Activated T-cell treated with anti-CD3 and anti-CD28 coated beads, Interleukin-2, amount 50 U/mL, for 24 hours (primary cell): ENCODE results near the gene TMEM185B.
A peak's percentile ranks its signal among the peaks of the same experiment; 100 is the strongest.

Experiments used
- DNase-seq: peaks from one replicate; pipeline ENCODE4 v3.0.0-alpha.2; 2020
- H3K27ac Mint-ChIP-seq: 2 replicates; pipeline ENCODE4 v1.8.0; 2020; ENCODE audit warnings: mild to moderate bottlenecking, mixed read lengths
- H3K27me3 Mint-ChIP-seq: 2 replicates; pipeline ENCODE4 v1.8.0; 2020; ENCODE audit warnings: mixed read lengths
- H3K36me3 Mint-ChIP-seq: 2 replicates; pipeline ENCODE4 v1.8.0; 2020; ENCODE audit warnings: low read depth, mixed read lengths
- H3K4me1 Mint-ChIP-seq: 2 replicates; pipeline ENCODE4 v1.8.0; 2020; ENCODE audit warnings: low read depth, mixed read lengths
- H3K4me3 Mint-ChIP-seq: 2 replicates; pipeline ENCODE4 v1.8.0; 2020; ENCODE audit warnings: mild to moderate bottlenecking, moderate library complexity, mixed read lengths
- H3K9me3 Mint-ChIP-seq: 2 replicates; pipeline ENCODE4 v1.8.0; 2020; ENCODE audit warnings: mixed read lengths

TMEM185B gene

DNA sequence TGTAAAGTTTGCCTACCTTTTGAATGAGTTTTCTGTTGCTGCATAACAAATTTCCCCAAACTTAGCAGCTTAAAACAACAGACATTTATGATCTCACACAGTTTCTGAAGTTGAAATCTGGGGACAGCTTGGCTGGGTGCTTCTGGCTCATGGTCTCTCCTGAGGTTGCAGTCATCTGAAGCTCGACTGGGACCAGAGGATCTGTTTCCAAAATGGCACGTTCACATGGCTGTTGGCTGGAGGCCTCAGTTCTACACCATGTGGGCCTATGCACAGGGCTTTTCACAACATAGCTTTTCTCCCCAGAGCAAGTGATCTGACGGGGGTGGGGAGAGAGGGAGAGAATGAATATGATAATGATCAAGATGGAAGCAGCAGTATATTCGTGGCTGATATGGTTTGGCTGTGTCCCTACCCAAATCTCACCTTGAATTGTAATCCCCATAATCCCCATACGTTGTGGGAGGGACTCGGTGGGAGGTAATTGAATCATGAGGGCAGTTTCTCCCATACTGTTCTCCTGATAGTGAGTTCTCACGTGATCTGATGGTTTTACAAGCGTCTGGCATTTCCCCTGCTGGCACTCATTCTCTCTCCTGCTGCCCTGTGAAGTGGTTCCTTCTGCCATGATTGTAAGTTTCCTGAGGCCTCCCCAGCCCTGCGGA lies 32.9 kb upstream of the TMEM185B start:
- Mint-ChIP-seq H3K4me1 (peaks cover 58% of the 10 kb centered on the region), H3K9me3 (peaks cover 5% of the 10 kb centered on the region), H3K27ac (peak overlapping the region; percentile 4), H3K27me3 (no peaks in the 10 kb centered on the region), H3K36me3 (peaks cover 59% of the 10 kb centered on the region), H3K4me3 (no peak overlapping the region)
- DNase-seq, result no peak

DNA sequence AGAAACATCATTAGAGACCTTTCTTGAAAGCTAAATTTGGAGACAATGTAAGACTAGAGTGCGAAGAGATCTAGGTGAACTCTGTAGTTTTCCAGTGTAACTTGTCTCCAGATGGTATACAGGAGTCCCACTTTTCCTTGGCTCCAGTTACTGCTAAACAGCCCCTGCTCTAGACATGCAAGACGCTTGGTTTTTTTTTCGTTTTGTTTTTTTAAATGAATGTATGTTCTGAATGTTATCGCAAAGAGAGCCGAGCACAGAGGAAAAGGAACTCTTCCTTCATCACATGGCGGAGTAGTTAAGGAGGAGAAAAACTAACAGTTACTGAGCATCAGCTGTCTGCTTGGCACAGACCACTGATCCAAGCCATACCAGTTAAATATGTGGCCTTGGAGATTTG lies 31.9 kb upstream of the TMEM185B start:
- Mint-ChIP-seq H3K36me3 (peaks cover 51% of the 10 kb centered on the region), H3K27me3 (no peaks in the 10 kb centered on the region), H3K4me3 (peak overlapping the region; percentile 91), H3K9me3 (peaks cover 5% of the 10 kb centered on the region), H3K4me1 (peaks cover 58% of the 10 kb centered on the region), H3K27ac (no peak overlapping the region)
- DNase-seq, result no peak

DNA sequence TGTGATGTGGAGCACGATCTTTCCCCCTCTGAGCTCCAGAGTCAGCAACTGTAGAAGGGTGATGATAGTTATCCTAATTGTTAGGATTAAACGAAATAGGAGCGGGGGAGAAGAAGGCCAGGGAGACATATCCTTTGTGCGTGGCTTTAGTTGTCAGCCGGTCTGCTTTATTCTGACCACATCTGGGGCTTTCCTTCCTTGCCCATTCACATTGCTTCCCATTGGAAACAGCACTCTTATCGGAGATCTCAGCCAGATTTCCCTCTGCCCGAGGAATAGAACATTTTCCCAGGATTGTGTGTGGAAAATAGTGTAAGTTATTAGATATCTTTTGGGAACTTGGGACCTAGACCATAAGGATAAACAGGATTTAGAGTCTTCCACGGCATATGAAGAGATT lies 31.0 kb upstream of the TMEM185B start:
- DNase-seq, result no peak
- peak overlapping the region; percentile 91 for H3K4me3 Mint-ChIP-seq
- peaks cover 48% of the 10 kb centered on the region for H3K36me3 Mint-ChIP-seq
- H3K4me1 Mint-ChIP-seq, result peaks cover 58% of the 10 kb centered on the region
- no peaks in the 10 kb centered on the region for H3K27me3 Mint-ChIP-seq
- no peak overlapping the region for H3K27ac Mint-ChIP-seq
- H3K9me3 Mint-ChIP-seq, result peaks cover 2% of the 10 kb centered on the region

DNA sequence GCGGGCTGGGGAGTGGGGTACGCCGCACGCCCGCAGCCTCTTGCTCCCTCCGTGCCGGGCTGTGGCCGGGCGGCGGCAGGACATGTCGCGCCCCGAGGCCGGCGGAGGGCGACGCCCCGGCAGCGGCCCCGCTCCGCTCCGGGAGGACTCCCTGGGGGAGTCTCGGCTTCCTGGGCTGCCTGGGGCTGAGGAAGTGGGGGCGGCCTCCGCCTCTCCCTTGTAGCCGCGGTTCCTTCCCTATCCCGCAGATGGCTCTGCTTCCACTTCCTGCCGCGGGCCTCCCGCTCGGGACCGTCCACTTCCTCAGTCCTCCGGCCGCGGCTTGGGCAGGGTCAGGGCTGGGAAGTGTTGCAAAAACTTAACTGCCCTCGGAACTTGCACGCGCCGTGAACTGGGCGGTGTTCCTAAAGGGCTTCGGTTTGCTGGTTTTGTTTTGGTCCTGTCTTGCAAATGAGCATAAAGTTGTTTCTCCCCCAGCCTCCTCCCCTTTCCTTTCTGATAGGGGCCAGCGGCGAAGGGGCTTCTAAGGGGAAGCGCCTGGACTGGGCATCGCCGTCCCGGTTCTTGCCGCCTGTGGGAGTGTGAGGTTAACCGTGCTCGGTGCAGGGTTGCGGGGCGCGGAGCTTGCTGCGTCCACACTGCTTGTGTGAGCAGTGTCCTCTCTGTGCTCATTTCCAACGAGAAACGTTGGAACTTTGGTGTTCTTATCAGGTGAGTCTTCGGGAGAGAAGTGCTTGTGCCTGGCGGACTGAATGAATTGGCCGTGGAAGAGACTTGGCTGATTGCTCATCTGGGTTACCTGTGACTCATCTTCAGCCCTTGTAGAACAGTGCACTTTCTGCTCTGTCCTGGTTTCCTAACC lies 30.1 kb upstream of the TMEM185B start:
- DNase-seq, result peak; percentile 70
- H3K4me1 Mint-ChIP-seq, result peaks cover 55% of the 10 kb centered on the region
- no peaks in the 10 kb centered on the region for H3K9me3 Mint-ChIP-seq
- peaks cover 39% of the 10 kb centered on the region for H3K36me3 Mint-ChIP-seq
- H3K27me3 Mint-ChIP-seq, result peaks cover 3% of the 10 kb centered on the region
- peak overlapping the region; percentile 92 for H3K27ac Mint-ChIP-seq
- H3K4me3 Mint-ChIP-seq, result peak overlapping the region; percentile 91

DNA sequence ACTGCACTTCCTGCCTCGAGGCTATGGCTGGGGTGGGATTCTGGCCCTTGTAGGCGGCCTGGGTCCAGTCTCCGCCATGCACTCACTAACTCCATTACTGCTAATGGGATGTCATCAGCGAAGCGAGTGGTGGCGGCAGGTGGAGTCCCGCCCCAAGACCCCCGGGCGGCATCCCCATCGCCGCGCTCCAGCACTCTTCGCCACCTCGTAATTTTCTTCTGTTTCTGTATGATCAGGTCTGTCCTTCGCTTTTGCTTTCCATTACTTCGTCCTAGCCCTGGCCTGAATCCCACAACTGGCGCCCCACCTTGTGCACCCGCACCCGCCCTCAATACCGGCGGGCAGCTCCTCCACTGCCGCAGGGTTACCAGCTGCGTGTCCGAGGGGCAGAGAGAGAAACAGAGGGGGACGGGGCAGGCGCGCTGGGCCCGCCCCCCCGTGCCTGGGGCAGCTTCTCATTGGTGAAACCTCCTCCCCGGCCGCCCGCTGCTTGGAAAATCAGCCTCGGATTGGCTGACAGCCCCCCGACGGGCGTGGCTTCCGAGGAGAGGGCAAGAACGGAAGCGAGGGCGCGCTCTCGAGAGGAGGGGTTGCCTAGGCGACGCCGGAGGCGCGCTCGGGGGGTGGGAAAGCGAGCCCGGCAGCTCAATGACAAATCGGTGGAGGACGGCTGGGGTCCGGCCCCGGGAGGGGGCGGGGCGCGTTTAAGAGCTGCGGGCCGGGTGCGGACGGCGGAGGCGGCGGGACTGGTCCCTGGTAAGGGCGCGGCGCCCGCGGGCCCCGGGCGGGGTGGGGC lies 29.2 kb upstream of the TMEM185B start, which contains the start of gene RALB:
Gene RALB, plus strand, starts transcription at position 628 of the 796 bp plus-strand sequence. CDS start 25,813 bp downstream, outside the sequence.
- H3K4me3 Mint-ChIP-seq, result peak within 1 kb of the TSS; percentile 98
- peak within 1 kb of the TSS; percentile 92 for H3K27ac Mint-ChIP-seq
- H3K4me1 Mint-ChIP-seq, result peaks cover 48% of the 10 kb centered on the region
- peaks cover 33% of the 10 kb centered on the region for H3K36me3 Mint-ChIP-seq
- peaks cover 11% of the 10 kb centered on the region for H3K27me3 Mint-ChIP-seq
- peak; percentile 99 for DNase-seq
- H3K9me3 Mint-ChIP-seq, result no peaks in the 10 kb centered on the region

DNA sequence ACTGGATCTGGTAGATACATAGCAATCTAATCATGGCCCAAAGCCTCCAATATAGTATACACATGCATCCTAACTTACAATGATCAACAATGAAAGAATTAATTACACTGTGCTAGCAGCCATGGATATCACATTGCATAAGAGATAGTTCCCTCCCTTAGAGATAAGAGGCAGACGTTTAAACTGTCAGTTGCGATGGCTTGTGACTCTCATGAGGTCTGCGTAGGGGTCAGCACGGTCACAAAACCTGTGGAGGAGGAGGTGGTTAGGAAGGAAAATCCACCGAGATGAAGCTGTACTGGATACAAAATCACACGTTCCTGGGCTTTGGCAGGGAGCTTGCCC lies 28.7 kb upstream of the TMEM185B start:
- no peak for DNase-seq
- peak overlapping the region; percentile 92 for H3K27ac Mint-ChIP-seq
- peaks cover 33% of the 10 kb centered on the region for H3K36me3 Mint-ChIP-seq
- H3K27me3 Mint-ChIP-seq, result peaks cover 11% of the 10 kb centered on the region
- peaks cover 46% of the 10 kb centered on the region for H3K4me1 Mint-ChIP-seq
- peak overlapping the region; percentile 98 for H3K4me3 Mint-ChIP-seq
- no peaks in the 10 kb centered on the region for H3K9me3 Mint-ChIP-seq

DNA sequence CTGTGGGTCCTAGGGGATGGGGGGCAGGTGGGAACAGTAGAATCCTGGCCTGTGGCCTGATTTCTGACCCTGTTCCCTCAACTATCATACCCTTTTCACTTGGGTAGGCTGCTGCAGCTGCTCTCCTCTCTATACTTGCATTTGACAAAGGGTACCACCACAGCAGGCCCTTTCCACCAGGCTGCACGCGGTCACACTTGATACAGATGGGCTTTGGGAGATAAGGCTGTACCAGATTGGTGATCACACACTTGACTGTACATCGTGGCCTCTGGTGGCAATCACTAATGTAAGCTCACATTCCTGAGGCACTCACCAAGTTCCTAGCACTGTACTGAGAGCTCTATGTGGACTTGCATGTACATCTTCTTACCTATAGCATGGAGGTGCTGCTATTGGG lies 27.9 kb upstream of the TMEM185B start:
- Mint-ChIP-seq H3K9me3 (no peaks in the 10 kb centered on the region), H3K4me3 (no peak overlapping the region), H3K27ac (no peak overlapping the region), H3K4me1 (peaks cover 39% of the 10 kb centered on the region), H3K27me3 (peaks cover 14% of the 10 kb centered on the region), H3K36me3 (peaks cover 26% of the 10 kb centered on the region)
- DNase-seq, result no peak

DNA sequence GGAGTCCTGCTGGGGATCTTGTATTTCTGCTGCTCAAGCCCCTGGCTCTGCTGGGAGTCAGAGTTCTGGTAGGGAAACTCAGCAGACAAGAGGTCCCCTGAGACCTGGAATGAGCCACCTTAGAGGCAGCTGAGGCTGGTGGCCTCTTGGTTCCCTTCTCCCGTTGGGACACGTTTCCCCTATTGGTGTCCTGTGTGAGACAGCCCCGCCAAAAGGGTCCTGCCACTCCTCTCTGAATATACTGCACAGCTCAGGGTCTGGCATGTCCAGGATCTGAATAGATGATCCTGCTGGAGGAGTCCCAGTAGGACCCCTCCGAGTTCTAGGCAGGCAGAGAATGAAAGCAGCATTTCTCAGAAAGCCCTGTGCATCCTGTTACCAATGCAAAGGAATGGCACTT lies 27.4 kb upstream of the TMEM185B start:
- peaks cover 22% of the 10 kb centered on the region for H3K36me3 Mint-ChIP-seq
- H3K27ac Mint-ChIP-seq, result no peak overlapping the region
- peaks cover 15% of the 10 kb centered on the region for H3K27me3 Mint-ChIP-seq
- H3K4me1 Mint-ChIP-seq, result peaks cover 34% of the 10 kb centered on the region
- no peak overlapping the region for H3K4me3 Mint-ChIP-seq
- DNase-seq, result no peak
- no peaks in the 10 kb centered on the region for H3K9me3 Mint-ChIP-seq

DNA sequence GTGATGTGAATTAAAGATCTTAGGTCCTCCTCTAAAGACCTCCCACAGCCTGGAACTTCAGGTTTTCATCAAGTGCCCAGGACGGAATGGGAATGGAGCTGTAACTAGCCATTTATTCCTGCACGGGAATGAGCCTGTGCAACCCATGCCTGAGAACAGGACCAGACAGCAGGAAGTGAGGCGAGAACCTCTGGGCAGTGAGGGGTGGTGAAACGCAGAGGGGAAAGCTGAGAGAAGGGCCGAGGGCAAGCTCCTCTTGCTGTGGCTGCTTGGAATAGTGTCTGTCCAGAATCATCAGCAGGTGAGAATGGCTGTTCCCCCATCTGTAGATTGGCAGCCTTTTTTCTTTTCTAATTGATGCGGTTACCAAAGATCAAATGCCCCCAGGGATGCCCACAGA lies 24.7 kb upstream of the TMEM185B start:
- no peak for DNase-seq
- Mint-ChIP-seq H3K27me3 (peaks cover 15% of the 10 kb centered on the region), H3K27ac (no peak overlapping the region), H3K36me3 (peaks cover 4% of the 10 kb centered on the region), H3K4me1 (peaks cover 14% of the 10 kb centered on the region), H3K9me3 (no peaks in the 10 kb centered on the region), H3K4me3 (no peak overlapping the region)

DNA sequence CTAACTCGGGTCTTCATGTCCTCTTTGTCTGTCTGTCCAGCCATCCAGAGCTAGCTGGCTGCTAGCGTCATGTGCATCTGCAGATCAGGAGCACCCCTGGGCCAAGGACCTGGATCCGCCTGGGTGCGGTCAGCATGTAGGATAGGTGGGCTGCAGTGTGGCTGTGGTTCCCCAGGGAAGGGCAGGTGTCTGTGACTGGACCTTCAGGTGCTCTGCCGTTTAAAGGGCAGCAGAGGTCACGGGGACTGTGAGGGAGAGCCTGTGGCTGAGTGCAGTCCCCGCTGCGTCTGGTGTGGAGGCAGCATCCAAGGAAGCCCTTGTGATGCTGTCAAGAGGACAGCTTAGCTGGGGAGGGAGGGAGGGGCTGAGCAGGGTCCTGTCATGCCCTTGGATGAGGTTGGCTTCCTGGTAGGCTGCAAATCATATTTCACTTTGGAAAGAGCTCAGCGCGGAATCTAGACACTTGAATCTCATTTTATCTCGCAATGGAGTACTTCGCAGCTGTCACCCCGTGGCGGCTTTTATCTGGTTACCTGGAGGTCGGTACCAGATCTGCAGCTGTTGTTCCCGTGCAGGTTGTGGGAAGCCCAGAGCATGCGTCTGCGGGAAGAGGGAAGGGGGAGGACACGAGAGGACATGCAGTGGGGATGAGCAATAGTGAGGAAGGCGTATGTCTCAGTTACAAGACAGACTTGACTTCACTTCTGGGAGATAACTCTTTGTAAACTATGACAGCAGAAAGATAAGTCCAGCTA lies 23.5 kb upstream of the TMEM185B start:
- H3K4me1 Mint-ChIP-seq, result peaks cover 7% of the 10 kb centered on the region
- H3K36me3 Mint-ChIP-seq, result no peaks in the 10 kb centered on the region
- no peak for DNase-seq
- H3K9me3 Mint-ChIP-seq, result no peaks in the 10 kb centered on the region
- peaks cover 15% of the 10 kb centered on the region for H3K27me3 Mint-ChIP-seq
- H3K4me3 Mint-ChIP-seq, result no peak overlapping the region
- no peak overlapping the region for H3K27ac Mint-ChIP-seq

DNA sequence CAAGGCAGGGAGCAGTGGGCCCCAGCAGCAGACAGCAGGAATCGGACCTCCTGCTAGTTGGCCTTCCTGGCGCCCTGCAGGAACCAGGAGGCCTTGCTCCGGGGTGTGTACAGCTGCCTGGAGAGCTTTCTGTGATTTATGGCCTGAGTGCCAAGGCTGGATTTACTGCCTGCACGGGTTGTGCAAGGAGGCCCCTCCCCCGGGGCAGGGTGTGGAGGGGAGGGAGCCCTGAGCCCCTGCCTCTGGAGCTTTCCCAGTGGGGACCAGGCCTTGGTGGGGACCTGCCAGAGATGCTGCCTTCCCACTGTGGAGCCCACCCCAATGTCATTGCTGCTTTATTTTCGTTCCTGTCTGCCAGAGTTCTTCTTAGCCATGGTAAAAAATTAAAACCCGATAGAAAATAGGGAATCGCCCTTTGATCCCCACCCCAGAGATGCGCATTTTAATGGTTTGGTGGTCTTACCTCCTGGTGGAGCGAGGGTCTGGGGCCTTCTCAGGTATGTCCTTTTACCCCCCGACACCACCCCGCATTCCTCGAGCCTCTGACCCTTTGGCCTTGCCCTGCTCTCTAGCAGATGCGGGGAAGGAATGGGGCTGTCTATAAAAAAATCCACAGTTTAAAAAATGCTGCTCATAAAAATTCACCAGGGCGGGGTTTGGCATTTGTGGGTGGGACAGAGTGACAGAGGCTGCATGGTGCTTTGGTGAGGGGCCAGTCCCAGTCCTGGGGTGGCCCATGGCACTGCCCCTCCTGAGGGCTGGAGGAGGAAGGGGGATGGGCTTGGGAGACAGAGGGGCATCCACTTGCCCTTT lies 22.5 kb upstream of the TMEM185B start:
- DNase-seq, result peak; percentile 5
- Mint-ChIP-seq H3K27me3 (peaks cover 15% of the 10 kb centered on the region), H3K9me3 (no peaks in the 10 kb centered on the region), H3K36me3 (no peaks in the 10 kb centered on the region), H3K27ac (no peak overlapping the region), H3K4me3 (no peak overlapping the region), H3K4me1 (peaks cover 4% of the 10 kb centered on the region)

DNA sequence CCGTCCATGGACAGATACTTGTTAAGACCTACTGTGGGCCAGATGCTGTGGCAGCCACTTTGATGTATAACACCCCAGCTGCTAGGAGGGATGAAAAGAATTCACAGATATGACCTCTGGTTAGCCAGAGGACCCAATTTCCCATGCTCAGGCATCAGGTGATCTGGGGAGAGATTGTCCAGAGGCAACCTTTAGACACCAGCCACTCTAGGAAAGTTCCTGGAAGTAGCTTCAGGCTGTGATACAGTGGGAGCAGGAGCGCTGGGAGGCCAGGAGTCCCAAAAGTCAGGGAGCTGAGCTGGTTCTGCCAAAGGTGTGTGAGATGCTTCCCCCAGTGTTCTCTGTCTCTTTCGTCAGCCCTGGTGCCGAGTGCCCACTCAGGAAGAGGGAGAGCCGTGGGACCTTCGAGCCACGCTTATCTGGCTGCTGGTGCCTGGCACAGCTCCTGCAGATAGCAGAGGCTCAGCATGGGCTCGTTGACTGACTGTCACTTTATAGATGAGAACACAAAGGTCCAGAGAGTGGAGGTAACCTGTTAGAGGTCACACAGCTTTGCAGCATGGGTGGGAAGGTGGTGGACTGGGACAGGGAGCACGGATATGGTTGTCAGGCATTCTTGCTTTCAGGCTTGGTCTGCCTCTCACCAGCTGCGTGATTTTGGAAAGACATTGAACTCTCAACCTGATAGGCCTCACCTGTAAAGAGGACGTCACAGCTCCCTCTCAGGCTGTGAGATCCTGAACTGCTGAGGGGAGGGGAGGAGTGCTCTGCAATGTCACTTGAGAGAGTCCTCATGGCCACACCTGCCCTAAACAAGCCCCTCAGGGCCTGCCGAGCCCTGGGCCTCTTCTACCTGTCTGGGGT lies 21.7 kb upstream of the TMEM185B start:
- peak; percentile 23 for DNase-seq
- Mint-ChIP-seq H3K27ac (no peak overlapping the region), H3K9me3 (no peaks in the 10 kb centered on the region), H3K36me3 (no peaks in the 10 kb centered on the region), H3K4me1 (peaks cover 4% of the 10 kb centered on the region), H3K4me3 (no peak overlapping the region), H3K27me3 (peaks cover 15% of the 10 kb centered on the region)
